Upper lobe of right lung (tissue), 1 donor: ENCODE measurements around the gene KIAA0825. TPM values are rescaled to one million over a fixed set of nuclear protein-coding genes. Genes with fewer than 3 reads are reported as not detected.

ENCODE experiments used
- ATAC-seq: fragments of 200-7000 bp; cut with Tn5 transposase; one replicate; pipeline ENCODE4 v1.9.1; 2020; ENCODE audit warnings: mild to moderate bottlenecking, moderate library complexity
- DNase-seq: peaks from one replicate; pipeline ENCODE4 v3.0.0-alpha.2; 2020
- H3K27ac ChIP-seq: fragments of 200-600 bp; one replicate; pipeline ENCODE4 v1.8.0; 2022
- H3K27me3 ChIP-seq: fragments of 200-600 bp; one replicate; pipeline ENCODE4 v1.8.0; 2022; ENCODE audit warnings: mild to moderate bottlenecking
- H3K36me3 ChIP-seq: fragments of 200-600 bp; one replicate; pipeline ENCODE4 v1.8.0; 2022
- H3K4me1 ChIP-seq: fragments of 200-600 bp; one replicate; pipeline ENCODE4 v1.8.0; 2022
- H3K4me3 ChIP-seq: fragments of 200-600 bp; one replicate; pipeline ENCODE4 v1.8.0; 2022; ENCODE audit warnings: mild to moderate bottlenecking
- H3K9me3 ChIP-seq: fragments of 200-600 bp; one replicate; pipeline ENCODE4 v1.8.0; 2022
- CTCF ChIP-seq: fragments of 200-600 bp; IDR thresholded peaks from one replicate; pipeline ENCODE4 v1.8.0; 2022; ENCODE audit warnings: antibody characterized with exemption
- intact Hi-C: fragments of 100-400 bp; cut with DNase I; formaldehyde crosslinking; loops from one replicate; pipeline ENCODE4 v1.11.0; 2022
- total RNA-seq: library from RNA; stranded (reverse); fragmentation: NEBNext Ultra II Directional; extraction: Animal tissue kit (Norgen Biotek cat#: 25700); gene quantifications from one replicate; pipeline ENCODE4 v1.2.1, GENCODE V29; 2021
- donor health status: DM: no; HTN: yes; CAD: no; lungs with severe emphysema.

KIAA0825 gene
- total RNA-seq, 1 donor from 2014 or later = 4.4 TPM

GRCh38 chr5:94250985-94251384 is 367.4 kb downstream of the KIAA0825 start:
- ATAC-seq (no peak), DNase-seq (no peak)
- no peak overlapping the region for H3K27ac ChIP-seq
- H3K4me3 ChIP-seq = no peak overlapping the region
- H3K36me3 ChIP-seq = no peaks in the 10 kb centered on the region
- no peaks in the 10 kb centered on the region for H3K27me3 ChIP-seq
- intact Hi-C loops = no loop called here
- no peaks in the 10 kb centered on the region for H3K4me1 ChIP-seq
- no peak for TF ChIP-seq CTCF
- no peaks in the 10 kb centered on the region for H3K9me3 ChIP-seq

GRCh38 chr5:94249430-94249829 is 369.0 kb downstream of the KIAA0825 start:
- no peak for TF ChIP-seq CTCF
- DNase-seq (no peak), ATAC-seq (no peak)
- H3K4me3 ChIP-seq = no peak overlapping the region
- H3K4me1 ChIP-seq = no peaks in the 10 kb centered on the region
- intact Hi-C loops = no loop called here
- H3K27ac ChIP-seq = no peak overlapping the region
- no peaks in the 10 kb centered on the region for H3K27me3 ChIP-seq
- no peaks in the 10 kb centered on the region for H3K9me3 ChIP-seq
- H3K36me3 ChIP-seq = no peaks in the 10 kb centered on the region

GRCh38 chr5:94248175-94248875 is 370.1 kb downstream of the KIAA0825 start:
- no peak for DNase-seq
- ATAC-seq = no peak
- TF ChIP-seq CTCF = no peak
- Histone ChIP-seq H3K4me1 (no peaks in the 10 kb centered on the region), H3K9me3 (no peaks in the 10 kb centered on the region), H3K4me3 (no peak overlapping the region), H3K36me3 (no peaks in the 10 kb centered on the region), H3K27me3 (no peaks in the 10 kb centered on the region), H3K27ac (no peak overlapping the region)
- intact Hi-C loops = no loop called here

- no peaks in the 10 kb centered on the region for H3K36me3 ChIP-seq
- ATAC-seq (no peak), DNase-seq (no peak)
- TF ChIP-seq CTCF = no peak
- no peak overlapping the region for H3K27ac ChIP-seq
- H3K27me3 ChIP-seq = no peaks in the 10 kb centered on the region
- H3K4me1 ChIP-seq = no peaks in the 10 kb centered on the region
- no peaks in the 10 kb centered on the region for H3K9me3 ChIP-seq
- H3K4me3 ChIP-seq = no peak overlapping the region
- intact Hi-C loops = no loop called here
Observed at GRCh38 chr5:94245608-94246007, 372.8 kb downstream of the KIAA0825 start.

GRCh38 chr5:94244921-94245320 is 373.5 kb downstream of the KIAA0825 start:
- TF ChIP-seq CTCF = no peak
- intact Hi-C loops = no loop called here

GRCh38 chr5:94243612-94244011 is 374.8 kb downstream of the KIAA0825 start:
- H3K27ac ChIP-seq = no peak overlapping the region
- ATAC-seq (no peak), DNase-seq (no peak)
- no peaks in the 10 kb centered on the region for H3K9me3 ChIP-seq
- no peaks in the 10 kb centered on the region for H3K4me1 ChIP-seq
- H3K36me3 ChIP-seq = no peaks in the 10 kb centered on the region
- TF ChIP-seq CTCF = no peak
- H3K4me3 ChIP-seq = no peak overlapping the region
- H3K27me3 ChIP-seq = no peaks in the 10 kb centered on the region
- intact Hi-C loops = no loop called here

More at GRCh38 chr5:94244921-94245320, 373.5 kb downstream of the KIAA0825 start:
- H3K36me3 ChIP-seq = no peaks in the 10 kb centered on the region
- no peak overlapping the region for H3K27ac ChIP-seq
- H3K27me3 ChIP-seq = no peaks in the 10 kb centered on the region
- no peaks in the 10 kb centered on the region for H3K4me1 ChIP-seq
- DNase-seq = no peak
- no peak overlapping the region for H3K4me3 ChIP-seq
- H3K9me3 ChIP-seq = no peaks in the 10 kb centered on the region
- no peak for ATAC-seq
